Tibial artery (tissue), 4 donors: ENCODE data around the gene CDKL4.

ENCODE experiments used
- DNase-seq, 2 donors: peaks; one replicate each; pipeline ENCODE4 v3.0.0-alpha.2; 2019
- H3K27ac ChIP-seq, 2 donors: fragments of 200-600 bp; sonication (generic) in 1 of 2; 1 replicate in 1 of 2; 2 replicates in 1 of 2; pipeline ENCODE4 v1.5.1; 2018 to 2019; ENCODE audit warnings: mild to moderate bottlenecking in 1 of 2
- H3K27me3 ChIP-seq, 2 donors: fragments of 200-600 bp; sonication (generic) in 1 of 2; one replicate each; pipeline versions ENCODE4 v1.5.1 to v1.6.0; 2016 to 2019
- H3K36me3 ChIP-seq, 3 donors: fragments of 200-600 bp; sonication (generic) in 2 of 3; one replicate each; pipeline ENCODE4 v1.5.1; 2016 to 2019; ENCODE audit warnings: mild to moderate bottlenecking in 2 of 3
- H3K4me1 ChIP-seq, 4 donors: fragments of 200-600 bp; sonication (generic) in 2 of 4; 1 replicate in 3 of 4; 2 replicates in 1 of 4; pipeline ENCODE4 v1.5.1; 2016 to 2019
- H3K4me3 ChIP-seq, 2 donors: fragments of 200-600 bp; sonication (generic) in 1 of 2; 1 replicate in 1 of 2; 2 replicates in 1 of 2; pipeline ENCODE4 v1.5.1; 2018 to 2019; ENCODE audit warnings: mild to moderate bottlenecking in 2 of 2
- H3K9me3 ChIP-seq, 3 donors: fragments of 200-600 bp; sonication (generic) in 1 of 3; one replicate each; pipeline ENCODE4 v1.5.1; 2016 to 2019
- intact Hi-C: fragments of 100-400 bp; cut with DNase I; formaldehyde crosslinking; loops from one replicate; pipeline ENCODE4 v1.15.0; 2023; ENCODE audit warnings: low total_unique reads
- TF ChIP-seq, protein P1 (sequence below), 2 experiments: fragments of 200-600 bp in 1 of 2; fragments of 450-650 bp in 1 of 2; IDR thresholded peaks; one replicate each; pipeline ENCODE4 v1.5.1; 2017 to 2019; ENCODE audit warnings: antibody characterized with exemption in 2 of 2, mild to moderate bottlenecking in 1 of 2, moderate library complexity in 1 of 2

Gene CDKL4

DNA sequence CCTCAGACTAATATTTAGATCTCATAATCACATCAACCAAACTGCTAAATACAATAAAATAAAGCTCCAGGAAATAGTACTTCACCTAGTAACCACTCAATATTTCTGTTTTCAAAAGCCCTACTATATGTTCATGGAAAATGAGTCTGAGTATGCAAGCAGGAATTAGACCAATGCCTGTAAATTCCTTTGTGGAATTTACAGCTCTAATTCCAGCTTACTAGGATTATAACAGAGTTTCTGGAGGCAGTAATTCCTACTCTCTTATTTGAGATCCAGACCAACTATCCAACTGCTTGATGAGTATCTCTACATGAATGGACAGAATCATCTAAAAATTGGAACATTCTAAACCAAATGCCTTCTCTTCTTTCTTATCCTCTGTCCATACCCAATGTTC, 11.6 kb downstream of the CDKL4 start:
- no peaks in the 10 kb centered on the region for H3K27me3 ChIP-seq
- H3K9me3 ChIP-seq: no peaks in the 10 kb centered on the region
- intact Hi-C loops: no loop called here
- no peaks in the 10 kb centered on the region for H3K36me3 ChIP-seq
- H3K27ac ChIP-seq: no peak overlapping the region
- H3K4me1 ChIP-seq: peaks cover 0 to 11% (median 3%) of the 10 kb centered on the region in 4 donors
- TF ChIP-seq, protein P1, sequence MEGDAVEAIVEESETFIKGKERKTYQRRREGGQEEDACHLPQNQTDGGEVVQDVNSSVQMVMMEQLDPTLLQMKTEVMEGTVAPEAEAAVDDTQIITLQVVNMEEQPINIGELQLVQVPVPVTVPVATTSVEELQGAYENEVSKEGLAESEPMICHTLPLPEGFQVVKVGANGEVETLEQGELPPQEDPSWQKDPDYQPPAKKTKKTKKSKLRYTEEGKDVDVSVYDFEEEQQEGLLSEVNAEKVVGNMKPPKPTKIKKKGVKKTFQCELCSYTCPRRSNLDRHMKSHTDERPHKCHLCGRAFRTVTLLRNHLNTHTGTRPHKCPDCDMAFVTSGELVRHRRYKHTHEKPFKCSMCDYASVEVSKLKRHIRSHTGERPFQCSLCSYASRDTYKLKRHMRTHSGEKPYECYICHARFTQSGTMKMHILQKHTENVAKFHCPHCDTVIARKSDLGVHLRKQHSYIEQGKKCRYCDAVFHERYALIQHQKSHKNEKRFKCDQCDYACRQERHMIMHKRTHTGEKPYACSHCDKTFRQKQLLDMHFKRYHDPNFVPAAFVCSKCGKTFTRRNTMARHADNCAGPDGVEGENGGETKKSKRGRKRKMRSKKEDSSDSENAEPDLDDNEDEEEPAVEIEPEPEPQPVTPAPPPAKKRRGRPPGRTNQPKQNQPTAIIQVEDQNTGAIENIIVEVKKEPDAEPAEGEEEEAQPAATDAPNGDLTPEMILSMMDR (IDR thresholded peaks at IDR 0.05): no peak
- no peak overlapping the region for H3K4me3 ChIP-seq
- DNase-seq: no peak

DNA sequence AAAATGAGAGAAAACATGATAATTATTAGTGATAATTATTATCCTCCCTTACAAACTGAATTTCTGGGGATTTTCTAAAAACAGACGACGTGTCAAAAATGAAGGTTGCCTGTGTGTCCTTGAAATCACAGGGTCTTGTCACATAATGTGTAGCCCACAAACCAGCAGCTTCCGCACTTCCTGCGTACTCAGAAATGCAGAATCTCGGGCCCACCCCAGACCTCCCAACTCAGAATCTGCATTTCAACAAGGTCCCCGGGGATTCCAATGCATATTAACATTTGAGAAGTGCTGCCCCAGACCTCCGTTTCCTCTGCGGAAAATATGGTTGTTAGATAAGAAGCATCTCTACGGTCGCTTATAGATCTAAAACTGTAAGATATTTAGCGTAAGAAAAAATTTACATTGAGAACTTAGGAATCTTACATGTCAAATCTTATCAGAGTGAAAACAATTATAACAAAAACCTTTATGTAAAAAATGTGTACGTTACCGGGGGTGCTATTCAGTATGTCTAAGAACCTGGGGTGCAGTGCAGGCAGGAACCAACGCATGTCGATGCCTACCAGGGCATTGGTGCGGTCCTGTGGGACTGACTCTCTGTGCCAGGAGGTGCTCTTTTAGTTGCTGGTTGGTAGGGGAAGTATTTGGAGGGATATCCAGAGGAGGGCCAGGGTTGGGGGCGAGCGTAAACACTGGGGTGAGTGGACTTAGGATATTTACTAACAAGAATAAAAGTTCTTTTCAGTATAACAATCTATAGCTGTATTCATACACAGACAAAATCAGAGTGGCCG, 15.2 kb downstream of the CDKL4 start:
- Histone ChIP-seq H3K9me3 (no peaks in the 10 kb centered on the region), H3K27ac (no peak overlapping the region), H3K36me3 (no peaks in the 10 kb centered on the region), H3K4me1 (peaks cover 0 to 11% (median 3%) of the 10 kb centered on the region in 4 donors), H3K27me3 (no peaks in the 10 kb centered on the region), H3K4me3 (peak overlapping the region in 1 of 2 donors; percentile 10)
- no peak for DNase-seq
- intact Hi-C loops: loop anchor here (2.0 kb wide), 2 partner anchors 112 to 170 kb away; no protein-coding TSS in a partner anchor
- TF ChIP-seq, protein P1 (IDR thresholded peaks at IDR 0.05): no peak

DNA sequence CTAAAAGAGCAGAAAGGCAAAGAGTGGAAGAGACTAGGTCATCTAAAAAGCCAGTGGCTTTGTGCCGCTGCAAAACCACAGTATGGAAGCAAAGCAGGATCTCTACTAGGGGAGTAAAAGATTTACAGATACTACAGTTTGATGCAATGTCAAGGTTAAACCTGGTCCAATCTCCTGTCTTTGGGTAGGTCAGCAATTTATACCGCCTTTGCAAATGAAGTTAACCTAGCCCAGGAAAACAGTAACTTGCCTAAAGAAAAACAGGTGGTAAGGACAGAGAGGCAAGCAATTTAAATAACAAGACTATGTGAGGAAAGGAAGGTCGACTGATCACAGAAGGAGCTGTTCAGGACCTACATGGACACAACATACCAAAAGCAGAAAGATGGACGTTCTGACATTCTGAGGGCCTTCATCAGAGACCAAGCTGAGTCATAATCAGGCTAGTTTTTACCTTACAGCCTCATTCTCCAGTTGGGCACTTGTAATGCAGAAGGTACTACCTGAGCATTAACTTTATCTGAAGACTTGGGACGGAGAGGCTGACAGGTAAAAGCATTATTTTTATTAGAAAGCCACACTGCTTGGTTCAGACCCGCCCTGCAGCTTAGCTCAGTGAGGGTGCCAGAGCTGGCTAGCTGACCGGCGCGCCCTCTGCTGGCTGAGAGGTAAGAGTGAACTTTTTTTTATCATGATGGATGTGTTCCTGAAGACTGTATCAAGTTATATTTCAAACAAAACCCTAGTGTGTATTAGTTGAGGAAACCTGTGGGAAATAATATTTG, 15.9 kb downstream of the CDKL4 start:
- Histone ChIP-seq H3K4me1 (peaks cover 0 to 11% (median 3%) of the 10 kb centered on the region in 4 donors), H3K9me3 (no peaks in the 10 kb centered on the region), H3K27me3 (no peaks in the 10 kb centered on the region), H3K4me3 (peak overlapping the region in 1 of 2 donors; percentile 10), H3K27ac (no peak overlapping the region), H3K36me3 (no peaks in the 10 kb centered on the region)
- TF ChIP-seq, protein P1 (IDR thresholded peaks at IDR 0.05): peak; percentile 84 to 90
- intact Hi-C loops: loop anchor here (2.0 kb wide), 2 partner anchors 111 to 169 kb away; no protein-coding TSS in a partner anchor
- peak; percentile 70 to 85 for DNase-seq

DNA sequence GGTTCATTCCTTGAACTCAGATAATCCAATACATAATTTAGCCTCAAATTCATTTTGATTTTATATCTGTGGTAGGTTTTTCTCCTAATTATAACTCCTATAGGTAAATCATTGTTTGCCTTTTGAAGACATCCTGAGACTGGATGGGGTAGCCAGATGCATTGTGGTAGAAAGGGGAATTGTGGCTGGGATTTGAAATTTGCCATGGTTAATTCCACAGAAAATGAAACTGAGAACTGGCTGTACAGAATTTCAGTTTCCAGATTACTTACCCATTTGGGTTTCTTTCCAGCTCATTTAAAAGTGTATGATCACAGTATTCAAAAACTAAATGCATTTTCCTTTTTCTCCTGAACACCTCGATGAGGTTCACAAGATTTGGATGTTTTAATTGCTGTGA, 18.2 kb downstream of the CDKL4 start:
- intact Hi-C loops: no loop called here
- H3K4me3 ChIP-seq: no peak overlapping the region
- TF ChIP-seq, protein P1 (IDR thresholded peaks at IDR 0.05): no peak

DNA sequence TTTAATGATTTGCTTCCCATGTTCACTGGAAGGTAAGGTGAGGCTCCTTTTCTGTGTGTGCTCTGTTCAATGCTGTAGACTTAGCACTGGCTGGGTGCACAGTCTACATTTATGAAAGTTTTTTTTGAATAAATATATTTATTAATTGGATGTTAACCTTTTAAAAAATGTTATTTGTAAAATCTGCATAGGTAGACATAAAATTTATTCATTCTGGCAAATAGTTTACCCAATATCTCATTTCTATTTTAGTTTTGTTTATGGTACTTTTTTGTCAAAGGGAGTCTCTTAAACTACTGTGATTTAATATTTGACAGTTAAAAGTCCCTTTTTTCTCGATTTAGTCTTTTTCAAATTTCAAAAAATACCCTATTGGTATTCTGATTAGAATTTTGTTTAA, 19.9 kb downstream of the CDKL4 start:
- Histone ChIP-seq H3K27ac (no peak overlapping the region), H3K4me1 (peaks cover 0 to 10% (median 3%) of the 10 kb centered on the region in 4 donors), H3K36me3 (no peaks in the 10 kb centered on the region), H3K4me3 (no peak overlapping the region), H3K9me3 (no peaks in the 10 kb centered on the region), H3K27me3 (no peaks in the 10 kb centered on the region)
- intact Hi-C loops: no loop called here
- TF ChIP-seq, protein P1 (IDR thresholded peaks at IDR 0.05): no peak
- no peak for DNase-seq

More for the DNA sequence above, 18.2 kb downstream of the CDKL4 start:
- Histone ChIP-seq H3K36me3 (no peaks in the 10 kb centered on the region), H3K9me3 (no peaks in the 10 kb centered on the region), H3K4me1 (peaks cover 0 to 11% (median 3%) of the 10 kb centered on the region in 4 donors), H3K27me3 (no peaks in the 10 kb centered on the region), H3K27ac (no peak overlapping the region)
- no peak for DNase-seq
